A549 (cell line): Measurements from ENCODE around the gene PCTP. TPM values are rescaled to one million over a fixed set of nuclear protein-coding genes. Genes with fewer than 3 reads are reported as not detected.
A peak's percentile ranks its signal among the peaks of the same experiment; 100 is the strongest.

Experiments used
- ATAC-seq, 2 experiments: fragments of 200-7000 bp in 1 of 2; fragments of >200 bp in 1 of 2; cut with Nextera tagmentation in 1 of 2; cut with Tn5 transposase in 1 of 2; 3 replicates each; pipeline versions ENCODE4 v1.8.0 to v1.9.1; 2018 to 2020; ENCODE audit warnings: mild to moderate bottlenecking in 1 of 2, moderate library complexity in 1 of 2
- CTCF ChIA-PET: fragments of 300-600 bp; sonication (Branson Sonifier 250); formaldehyde crosslinking; extraction: SDS; loops from one replicate; lab custom pipeline; 2021; ENCODE audit warnings: antibody characterized with exemption, inconsistent platforms; lab: Yijun Ruan, JAX
- POLR2A ChIA-PET: fragments of 350-600 bp; formaldehyde crosslinking; extraction: SDS; loops from one replicate; lab custom pipeline; 2021; ENCODE audit warnings: antibody characterized with exemption, inconsistent platforms; lab: Yijun Ruan, JAX
- DNase-seq, 2 experiments: peaks; one replicate each; pipeline versions ENCODE4 v3.0.0 to v3.0.0-alpha.2; 2011 to 2016; ENCODE audit warnings: low read depth in 1 of 2, low spot score in 1 of 2
- FAIRE-seq: peaks from 2 replicates; lab custom pipeline; 2011; peaks lifted over from hg19 to GRCh38; lab: Jason Lieb, UNC
- H3K27ac ChIP-seq, 2 experiments: fragments of >200 bp; sonication (Bioruptor Twin); formaldehyde crosslinking; 3 replicates each; pipeline ENCODE4 v1.5.1; 2016 to 2017
- H3K4me1 ChIP-seq: fragments of >200 bp; sonication (Bioruptor Twin); formaldehyde crosslinking; 3 replicates; pipeline ENCODE4 v1.6.1; 2016
- H3K4me2 ChIP-seq: fragments of >200 bp; sonication (Bioruptor Twin); formaldehyde crosslinking; 3 replicates; pipeline ENCODE4 v1.6.1; 2016
- H3K4me3 ChIP-seq: fragments of >200 bp; sonication (Bioruptor Twin); formaldehyde crosslinking; 3 replicates; pipeline ENCODE4 v1.5.1; 2016
- H3K9me3 ChIP-seq: fragments of >200 bp; sonication (Bioruptor Twin); formaldehyde crosslinking; 3 replicates; pipeline ENCODE4 v1.6.1; 2016
- CBX8 ChIP-seq: fragments of 200-600 bp; sonication (generic); IDR thresholded peaks from 2 replicates; pipeline ENCODE4 v1.6.1; 2016
- CHD2 ChIP-seq: fragments of 150-350 bp; IDR thresholded peaks from 2 replicates; pipeline ENCODE4 v1.6.1; 2014; ENCODE audit warnings: low read length; ENCODE audit not compliant: partially characterized antibody
- EHMT2 ChIP-seq: fragments of 200-600 bp; sonication (generic); IDR thresholded peaks from 2 replicates; pipeline ENCODE4 v1.6.1; 2016; ENCODE audit warnings: antibody characterized with exemption, low read depth, mild to moderate bottlenecking, moderate library complexity
- HDAC2 ChIP-seq: fragments of 200-600 bp; sonication (generic); IDR thresholded peaks from 2 replicates; pipeline ENCODE4 v1.6.1; 2016
- HOXB13 ChIP-seq: fragments of 250-450 bp; sonication (Bioruptor Pico); IDR thresholded peaks from 2 replicates; pipeline ENCODE4 v1.5.0; 2020; ENCODE audit warnings: low read depth, mild to moderate bottlenecking, moderate library complexity
- HOXB5 ChIP-seq: fragments of 250-450 bp; sonication (Bioruptor Pico); IDR thresholded peaks from 2 replicates; pipeline ENCODE4 v1.5.0; 2020; ENCODE audit warnings: mild to moderate bottlenecking, moderate library complexity
- KDM1A ChIP-seq: fragments of 200-600 bp; sonication (generic); IDR thresholded peaks from 2 replicates; pipeline ENCODE4 v1.6.1; 2016; ENCODE audit warnings: low read depth, mild to moderate bottlenecking
- KDM5A ChIP-seq: fragments of 200-600 bp; sonication (generic); IDR thresholded peaks from 2 replicates; pipeline ENCODE4 v1.6.1; 2016; ENCODE audit warnings: antibody characterized with exemption, mild to moderate bottlenecking
- MAFK ChIP-seq: fragments of 450-650 bp; IDR thresholded peaks from 2 replicates; pipeline ENCODE4 v1.6.1; 2014; ENCODE audit not compliant: partially characterized antibody
- NFE2L2 ChIP-seq: fragments of 150-350 bp; conservative IDR thresholded peaks from 2 replicates; pipeline ENCODE4 v1.6.1; 2014; ENCODE audit warnings: low read length
- NPAS2 ChIP-seq: fragments of 250-450 bp; sonication (Bioruptor Pico); IDR thresholded peaks from 2 replicates; pipeline ENCODE4 v1.8.0; 2022; ENCODE audit warnings: mild to moderate bottlenecking, moderate library complexity, borderline replicate concordance
- NR3C1 ChIP-seq: fragments of >200 bp; sonication (Bioruptor Twin); formaldehyde crosslinking; IDR thresholded peaks from 3 replicates; pipeline ENCODE4 v1.6.1; 2017
- POLR2AphosphoS2 ChIP-seq: conservative IDR thresholded peaks from 2 replicates; pipeline ENCODE4 v1.6.1; 2012; ENCODE audit warnings: low read length, improper control_type of control experiment, inconsistent platforms
- RCOR1 ChIP-seq: fragments of 150-350 bp; IDR thresholded peaks from 2 replicates; pipeline ENCODE4 v1.6.1; 2014; ENCODE audit warnings: antibody characterized with exemption, low read length, low read depth
- ZNF302 ChIP-seq: fragments of 250-450 bp; sonication (Bioruptor Pico); IDR thresholded peaks from 2 replicates; pipeline ENCODE4 v1.9.0; 2021; ENCODE audit warnings: inconsistent platforms, mild to moderate bottlenecking, moderate library complexity
- ZSCAN20 ChIP-seq: fragments of 250-450 bp; sonication (Bioruptor Pico); IDR thresholded peaks from 2 replicates; pipeline ENCODE4 v1.8.0; 2022; ENCODE audit warnings: mild to moderate bottlenecking, moderate library complexity
- WGBS: methylation state at CpG from one replicate; pipeline ENCODE4 v1.1.6; 2017; ENCODE audit errors: missing lambda C conversion rate; 5-methylcytosine and 5-hydroxymethylcytosine counted together
- polyA plus RNA-seq, 4 experiments: library from polyadenylated mRNA; depleted of rRNA in 3 of 4; stranded (reverse); fragments of >200 nt; fragmentation: RNase III in 1 of 4; extraction: RNeasy Plus Mini Kit Qiagen cat#74134 plus additional on column Dnase treatment in 1 of 4; gene quantifications; 2 replicates in 3 of 4; 3 replicates in 1 of 4; pipeline ENCODE4 v1.2.3, GENCODE V29; 2011 to 2017
- TF ChIP-seq, protein P1 (sequence below): fragments of 250-450 bp; sonication (Bioruptor Pico); IDR thresholded peaks from 2 replicates; pipeline ENCODE4 v1.5.0; 2021; ENCODE audit warnings: mild to moderate bottlenecking, moderate library complexity, borderline replicate concordance

Gene PCTP
- polyA plus RNA-seq, 2 of the 4 experiments (the other 2 are of a cell fraction), result 17.1 to 31.5 TPM

DNA sequence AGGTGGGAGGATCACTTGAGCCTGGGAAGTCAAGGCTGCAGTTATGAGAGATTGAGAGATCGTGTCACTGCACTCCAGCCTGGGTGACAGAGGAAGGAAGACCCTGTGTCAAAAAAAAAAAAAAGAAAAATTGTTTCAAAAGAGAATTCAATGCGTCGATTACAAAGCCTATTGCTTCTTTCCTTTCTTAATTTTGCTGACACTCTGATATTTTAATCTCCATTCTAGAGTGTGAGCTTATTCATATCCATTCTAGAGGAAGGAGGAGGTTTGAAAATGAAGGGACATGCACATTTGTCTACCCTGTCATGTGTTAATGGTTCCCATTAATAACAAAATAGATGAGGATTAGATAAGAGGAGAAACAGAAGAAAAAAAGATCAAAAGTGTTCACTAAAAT lies 63.1 kb downstream of the PCTP start:
- peak; percentile 68 for TF ChIP-seq MAFK
- TF ChIP-seq NFE2L2, result no peak
- Histone ChIP-seq H3K27ac (no peak overlapping the region), H3K4me2 (no peak overlapping the region), H3K4me1 (no peaks in the 10 kb centered on the region), H3K9me3 (no peaks in the 10 kb centered on the region), H3K4me3 (no peak overlapping the region)
- DNase-seq (no peak), ATAC-seq (no peak), FAIRE-seq (no peak)
- 64% methylated on average over 3 of the region's 3 CpGs for WGBS
- ChIA-PET CTCF (interaction anchor here (0.6 kb wide), 2 partner anchors 44 to 287 kb away, joined by 3 read pairs; no protein-coding TSS in a partner anchor), POLR2A (no interaction called here)

DNA sequence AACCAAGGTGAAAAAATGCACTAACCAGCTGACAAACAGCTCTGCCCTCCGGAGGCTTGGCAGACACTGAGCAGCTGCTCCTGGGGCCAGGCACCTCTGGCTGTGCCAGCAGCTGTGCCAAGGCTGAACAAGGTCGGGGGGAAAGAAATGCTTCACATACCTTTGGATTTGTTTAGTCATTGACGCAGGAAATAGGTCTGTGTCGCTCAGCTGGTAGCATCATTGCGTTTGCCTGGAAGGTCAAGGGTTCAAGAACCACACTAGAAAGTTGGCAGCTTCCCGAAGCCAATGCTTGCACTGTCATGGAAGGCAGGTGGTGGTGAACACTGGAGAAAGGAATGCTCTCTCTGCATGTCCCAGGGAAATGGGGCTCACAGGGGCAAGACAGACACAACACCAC lies 63.5 kb downstream of the PCTP start:
- 4% methylated on average over 6 of the region's 6 CpGs for WGBS
- ChIA-PET POLR2A (no interaction called here), CTCF (interaction anchor here (0.6 kb wide), 1 partner anchor 287 kb away, joined by 3 read pairs; no protein-coding TSS in a partner anchor)
- FAIRE-seq (no peak), ATAC-seq (no peak), DNase-seq (peak in 1 of 2 experiments; percentile 20)
- Histone ChIP-seq H3K27ac (no peak overlapping the region), H3K4me1 (no peaks in the 10 kb centered on the region), H3K9me3 (no peaks in the 10 kb centered on the region), H3K4me3 (no peak overlapping the region), H3K4me2 (no peak overlapping the region)
- TF ChIP-seq ZSCAN20, result no peak
- TF ChIP-seq HDAC2, result no peak
- no peak for TF ChIP-seq POLR2AphosphoS2
- TF ChIP-seq CBX8, result no peak
- no peak for TF ChIP-seq KDM5A
- no peak for TF ChIP-seq EHMT2
- no peak for TF ChIP-seq HOXB13 (CRISPR knock-in tag)
- TF ChIP-seq, protein P1, sequence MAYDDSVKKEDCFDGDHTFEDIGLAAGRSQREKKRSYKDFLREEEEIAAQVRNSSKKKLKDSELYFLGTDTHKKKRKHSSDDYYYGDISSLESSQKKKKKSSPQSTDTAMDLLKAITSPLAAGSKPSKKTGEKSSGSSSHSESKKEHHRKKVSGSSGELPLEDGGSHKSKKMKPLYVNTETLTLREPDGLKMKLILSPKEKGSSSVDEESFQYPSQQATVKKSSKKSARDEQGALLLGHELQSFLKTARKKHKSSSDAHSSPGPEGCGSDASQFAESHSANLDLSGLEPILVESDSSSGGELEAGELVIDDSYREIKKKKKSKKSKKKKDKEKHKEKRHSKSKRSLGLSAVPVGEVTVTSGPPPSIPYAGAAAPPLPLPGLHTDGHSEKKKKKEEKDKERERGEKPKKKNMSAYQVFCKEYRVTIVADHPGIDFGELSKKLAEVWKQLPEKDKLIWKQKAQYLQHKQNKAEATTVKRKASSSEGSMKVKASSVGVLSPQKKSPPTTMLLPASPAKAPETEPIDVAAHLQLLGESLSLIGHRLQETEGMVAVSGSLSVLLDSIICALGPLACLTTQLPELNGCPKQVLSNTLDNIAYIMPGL (CRISPR knock-in tag), result no peak

DNA sequence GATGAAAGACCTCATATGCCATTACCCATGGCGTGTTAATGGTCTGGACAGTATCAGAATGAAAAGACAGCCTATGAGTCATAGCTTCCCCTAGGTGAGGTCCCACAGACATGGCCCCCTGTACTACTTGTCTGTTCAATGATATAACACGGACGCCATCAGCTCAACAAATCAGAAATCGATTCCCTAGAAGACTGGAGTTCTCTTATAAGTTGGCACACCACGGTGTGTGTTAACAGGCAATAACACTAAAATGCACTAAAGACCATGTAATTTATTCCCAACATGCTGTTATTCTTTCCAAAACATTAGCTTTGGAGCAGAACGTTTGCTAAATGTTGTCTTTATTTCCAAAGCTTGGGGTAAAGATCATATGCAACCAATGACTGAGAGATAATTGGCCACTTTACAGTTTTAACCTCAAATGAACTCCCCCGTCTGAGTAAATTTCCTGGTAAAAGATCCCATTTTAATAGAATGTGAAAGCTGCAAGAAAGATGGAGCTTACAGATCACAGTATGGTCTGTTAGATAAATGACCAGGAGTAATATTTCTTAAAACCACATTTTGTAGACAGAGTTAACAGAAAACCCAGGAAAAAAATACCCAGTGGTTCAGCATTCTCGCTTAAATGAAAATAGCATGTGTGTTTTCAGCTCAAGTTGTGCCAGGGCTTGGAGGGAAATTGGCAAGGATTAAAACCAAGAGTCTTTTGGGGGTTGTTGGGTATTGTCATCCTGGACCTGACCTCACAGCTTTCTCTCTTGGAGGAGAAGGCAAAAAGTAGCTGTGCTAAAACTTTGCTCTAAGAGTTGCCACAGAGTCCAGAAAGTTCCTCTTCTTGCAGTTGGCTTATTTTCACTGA lies 65.9 kb downstream of the PCTP start:
- CTCF ChIA-PET, result interaction anchor here (1.0 to 2.6 kb wide), 5 partner anchors 9 to 290 kb away, joined by 4 to 8 read pairs (median 5); no protein-coding TSS in a partner anchor
- no peak overlapping the region for H3K27ac ChIP-seq
- POLR2A ChIA-PET, result interaction anchor here (0.5 kb wide), 1 partner anchor 1011 kb away, joined by 3 read pairs; no protein-coding TSS in a partner anchor
- H3K4me3 ChIP-seq, result no peak overlapping the region
- WGBS, result 8% methylated on average over 8 of the region's 8 CpGs
- H3K9me3 ChIP-seq, result no peaks in the 10 kb centered on the region
- ATAC-seq (no peak), FAIRE-seq (peak; percentile 18), DNase-seq (no peak)
- H3K4me2 ChIP-seq, result no peak overlapping the region
- no peaks in the 10 kb centered on the region for H3K4me1 ChIP-seq
- TF ChIP-seq CHD2 (no peak), HOXB5 (no peak), RCOR1 (no peak), ZNF302 (no peak), KDM1A (no peak), NR3C1 (no peak)

DNA sequence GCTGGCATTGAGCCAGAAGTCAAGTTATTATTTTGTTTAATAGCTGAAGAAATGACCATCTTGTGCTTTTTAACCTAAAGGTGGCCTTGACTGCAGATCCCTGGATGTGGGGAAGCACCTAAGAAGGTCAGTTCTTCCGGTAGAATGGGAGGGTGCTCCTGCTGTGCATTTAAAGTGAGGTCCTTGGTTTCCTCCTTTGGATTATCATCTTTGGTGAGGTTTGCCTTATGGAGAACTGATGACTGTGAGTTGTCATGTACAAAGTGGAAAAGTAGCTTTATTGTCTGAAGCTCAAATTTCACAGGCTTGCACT lies 66.5 kb downstream of the PCTP start:
- FAIRE-seq (no peak), DNase-seq (no peak)
- H3K4me3 ChIP-seq, result no peak overlapping the region
- no peaks in the 10 kb centered on the region for H3K4me1 ChIP-seq
- H3K4me2 ChIP-seq, result no peak overlapping the region
- CTCF ChIA-PET, result interaction anchor here (1.0 to 2.6 kb wide), 4 partner anchors 8 to 291 kb away, joined by 4 to 8 read pairs (median 6); no protein-coding TSS in a partner anchor
- H3K9me3 ChIP-seq, result no peaks in the 10 kb centered on the region
- no peak for TF ChIP-seq NPAS2 (CRISPR knock-in tag)
- TF ChIP-seq, all 56 proteins: peak for 0
- POLR2A ChIA-PET, result interaction anchor here (0.5 kb wide), 1 partner anchor 1010 kb away, joined by 3 read pairs; no protein-coding TSS in a partner anchor
- H3K27ac ChIP-seq, result no peak overlapping the region
- no peak for ATAC-seq
- 20% methylated on average over 1 of the region's 1 CpG for WGBS
